Mesenchymal stem cell (in vitro differentiated cells and primary cell): Measurements from ENCODE around the gene PIP4K2A.
A peak's percentile ranks its signal among the peaks of the same experiment; 100 is the strongest.

ENCODE experiments used
- DNase-seq: peaks from one replicate; pipeline ENCODE4 v3.0.0-alpha.2; 2013
- H2AFZ ChIP-seq: one replicate; pipeline ENCODE4 v1.6.1; 2013; ENCODE audit warnings: low read depth, mild to moderate bottlenecking, control low read depth, inconsistent platforms, low read length, moderate library complexity
- H2AK5ac ChIP-seq: 2 replicates; pipeline ENCODE4 v1.6.1; 2013; ENCODE audit warnings: low read length, moderate library complexity, mild to moderate bottlenecking, inconsistent platforms; ENCODE audit not compliant: severe bottlenecking
- H2BK120ac ChIP-seq: one replicate; pipeline ENCODE4 v1.6.1; 2013; ENCODE audit warnings: low read depth, mild to moderate bottlenecking, inconsistent platforms, low read length, moderate library complexity
- H2BK12ac ChIP-seq, 2 experiments: one replicate each; pipeline ENCODE4 v1.6.1; 2013; ENCODE audit warnings: inconsistent platforms in 2 of 2, low read length in 2 of 2, mild to moderate bottlenecking in 2 of 2, moderate library complexity in 2 of 2, control low read depth in 1 of 2
- H2BK15ac ChIP-seq: one replicate; pipeline ENCODE4 v1.6.1; 2013; ENCODE audit warnings: mild to moderate bottlenecking, low read depth, inconsistent platforms; ENCODE audit not compliant: poor library complexity, severe bottlenecking
- H2BK5ac ChIP-seq: 2 replicates; pipeline ENCODE4 v1.6.1; 2013; ENCODE audit warnings: low read depth, mild to moderate bottlenecking, low read length, control low read depth, inconsistent platforms; ENCODE audit not compliant: poor library complexity, severe bottlenecking
- H3K14ac ChIP-seq, 2 experiments: one replicate each; pipeline ENCODE4 v1.6.1; 2013; ENCODE audit warnings: inconsistent platforms in 2 of 2, low read length in 2 of 2, control low read depth in 1 of 2, mild to moderate bottlenecking in 1 of 2, moderate library complexity in 1 of 2
- H3K18ac ChIP-seq, 2 experiments: one replicate each; pipeline ENCODE4 v1.6.1; 2013; ENCODE audit warnings: inconsistent platforms in 2 of 2, low read length in 2 of 2, control low read depth in 1 of 2, low read depth in 1 of 2, mild to moderate bottlenecking in 1 of 2
- H3K23ac ChIP-seq, 2 experiments: one replicate each; pipeline ENCODE4 v1.6.1; 2013; ENCODE audit warnings: inconsistent platforms in 2 of 2, low read length in 2 of 2, mild to moderate bottlenecking in 2 of 2, moderate library complexity in 2 of 2, control low read depth in 1 of 2
- H3K27ac ChIP-seq: 2 replicates; pipeline ENCODE4 v1.5.1; 2013; ENCODE audit warnings: mild to moderate bottlenecking, moderate library complexity, low read length, control low read depth, inconsistent platforms; ENCODE audit not compliant: poor library complexity, severe bottlenecking
- H3K27me3 ChIP-seq, 2 experiments: 2 replicates each; pipeline versions ENCODE4 v1.6.1 to v1.7.0; 2013; ENCODE audit warnings: low read length in 2 of 2, mild to moderate bottlenecking in 2 of 2, moderate library complexity in 2 of 2, control low read depth in 1 of 2, inconsistent platforms in 1 of 2; ENCODE audit not compliant: control insufficient read depth in 1 of 2, insufficient read depth in 1 of 2
- H3K36me3 ChIP-seq, 2 experiments: 2 replicates each; pipeline versions ENCODE4 v1.6.1 to v1.7.0; 2013; ENCODE audit warnings: low read length in 2 of 2, control low read depth in 1 of 2, inconsistent platforms in 1 of 2, low read depth in 1 of 2, mild to moderate bottlenecking in 1 of 2; ENCODE audit not compliant: insufficient read depth in 2 of 2, control insufficient read depth in 1 of 2
- H3K4ac ChIP-seq, 2 experiments: one replicate each; pipeline ENCODE4 v1.6.1; 2013; ENCODE audit warnings: inconsistent platforms in 2 of 2, low read length in 2 of 2, mild to moderate bottlenecking in 2 of 2, moderate library complexity in 2 of 2, control low read depth in 1 of 2, low read depth in 1 of 2
- H3K4me1 ChIP-seq: 2 replicates; pipeline ENCODE4 v1.6.1; 2013; ENCODE audit warnings: low read depth, low read length, control low read depth; ENCODE audit not compliant: control insufficient read depth, insufficient read depth
- H3K4me2 ChIP-seq: 2 replicates; pipeline ENCODE4 v1.6.1; 2013; ENCODE audit warnings: low read length, mild to moderate bottlenecking, inconsistent platforms; ENCODE audit not compliant: poor library complexity, severe bottlenecking
- H3K4me3 ChIP-seq, 2 experiments: 2 replicates each; pipeline versions ENCODE4 v1.5.1 to v1.7.0; 2013; ENCODE audit warnings: low read length in 2 of 2, mild to moderate bottlenecking in 2 of 2, control low read depth in 1 of 2, low read depth in 1 of 2; ENCODE audit not compliant: insufficient read depth in 1 of 2
- H3K79me1 ChIP-seq: replicated peaks from 2 replicates; pipeline ENCODE4 v1.6.1; 2013; ENCODE audit warnings: mild to moderate bottlenecking, control low read depth, low read length, inconsistent platforms; ENCODE audit not compliant: poor library complexity, severe bottlenecking
- H3K9ac ChIP-seq: 2 replicates; pipeline ENCODE4 v1.7.0; 2013; ENCODE audit warnings: mild to moderate bottlenecking, low read length, moderate library complexity
- H3K9me3 ChIP-seq: 2 replicates; pipeline ENCODE4 v1.7.0; 2013; ENCODE audit warnings: mild to moderate bottlenecking, low read length; ENCODE audit not compliant: control insufficient read depth
- H4K8ac ChIP-seq: one replicate; pipeline ENCODE4 v1.6.1; 2013; ENCODE audit warnings: inconsistent platforms, mild to moderate bottlenecking, low read length, moderate library complexity
- H4K91ac ChIP-seq: one replicate; pipeline ENCODE4 v1.6.1; 2013; ENCODE audit warnings: mild to moderate bottlenecking, low read length, inconsistent platforms
- WGBS: methylation state at CpG from one replicate; pipeline ENCODE4 v1.1.7; 2013; ENCODE audit warnings: mixed read lengths; 5-methylcytosine and 5-hydroxymethylcytosine counted together

Gene PIP4K2A

DNA sequence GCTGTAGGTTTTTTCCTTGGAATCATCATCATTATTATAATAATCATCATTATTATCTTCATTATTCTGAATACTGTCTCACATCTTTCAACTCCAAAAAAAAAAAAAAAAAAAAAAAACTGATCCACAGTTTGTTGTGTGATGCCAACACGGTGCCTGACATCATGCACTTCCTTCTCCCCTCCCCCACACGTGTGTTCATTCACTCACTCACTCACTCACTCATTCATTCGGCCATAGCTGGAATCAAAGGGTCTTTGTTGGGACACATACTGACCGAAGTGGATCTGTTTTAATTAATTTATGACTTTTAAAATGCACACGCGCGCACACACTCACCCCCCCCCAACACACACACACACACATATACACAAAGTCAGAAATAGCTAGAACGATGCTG is 177.8 kb downstream of the PIP4K2A start:
- H3K9ac ChIP-seq: no peak overlapping the region
- no peak overlapping the region for H3K4me3 ChIP-seq
- no peak overlapping the region for H2AFZ ChIP-seq
- no peak overlapping the region for H3K14ac ChIP-seq
- no peak overlapping the region for H2BK5ac ChIP-seq
- H3K4me2 ChIP-seq: no peak overlapping the region
- no peak overlapping the region for H3K27ac ChIP-seq
- no peaks in the 10 kb centered on the region for H3K4me1 ChIP-seq
- H4K91ac ChIP-seq: no peak overlapping the region
- no peak overlapping the region for H4K8ac ChIP-seq
- no peak overlapping the region for H2BK12ac ChIP-seq
- no peak overlapping the region for H2BK15ac ChIP-seq
- H2AK5ac ChIP-seq: no peak overlapping the region
- H3K9me3 ChIP-seq: no peaks in the 10 kb centered on the region
- H3K4ac ChIP-seq: no peak overlapping the region
- H3K79me1 ChIP-seq: peaks cover 8% of the 10 kb centered on the region
- WGBS: 100% methylated on average over 6 of the region's 8 CpGs
- H3K18ac ChIP-seq: no peak overlapping the region
- H3K23ac ChIP-seq: no peak overlapping the region
- H3K27me3 ChIP-seq: no peaks in the 10 kb centered on the region
- DNase-seq: no peak
- peaks cover 36 to 74% of the 10 kb centered on the region in 2 experiments for H3K36me3 ChIP-seq
- no peak overlapping the region for H2BK120ac ChIP-seq

DNA sequence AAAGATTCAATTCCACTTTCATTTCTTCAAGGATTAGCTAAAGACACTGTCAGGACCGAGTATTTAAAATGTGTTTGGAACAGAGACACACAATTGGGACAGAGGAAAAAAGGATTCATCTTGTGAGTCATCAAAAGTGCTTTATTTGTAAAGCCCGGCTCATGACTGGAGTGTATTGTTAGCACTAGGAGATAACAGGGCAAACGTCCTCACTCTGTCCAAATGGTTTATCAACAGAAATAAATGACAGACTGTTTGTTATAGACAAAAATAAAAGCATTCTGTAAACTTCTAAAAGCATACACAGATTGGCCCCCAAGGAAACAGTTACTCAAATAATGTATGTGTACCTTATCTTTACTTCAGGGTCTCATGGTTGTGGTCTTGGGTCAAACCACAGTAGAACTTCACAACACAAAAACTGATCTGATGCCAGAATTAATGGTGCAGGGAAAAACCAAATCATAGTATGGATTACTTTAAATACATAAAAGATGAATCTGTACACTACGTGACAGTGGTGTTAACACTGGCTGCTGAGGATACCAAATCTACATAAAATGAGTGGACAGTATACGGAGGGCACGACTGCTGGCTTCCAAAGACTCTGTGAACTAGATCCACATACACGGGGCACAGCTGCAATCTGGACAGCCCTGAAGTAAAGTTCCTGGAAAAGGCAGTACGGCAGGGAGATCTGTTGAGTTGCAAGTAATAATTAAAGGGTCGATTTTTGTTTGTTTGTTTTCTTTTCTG is 179.4 kb downstream of the PIP4K2A start:
- no peak overlapping the region for H4K8ac ChIP-seq
- no peak overlapping the region for H2BK5ac ChIP-seq
- no peak overlapping the region for H3K4me3 ChIP-seq
- H3K4me1 ChIP-seq: no peaks in the 10 kb centered on the region
- H2BK15ac ChIP-seq: no peak overlapping the region
- no peak overlapping the region for H2BK120ac ChIP-seq
- H2BK12ac ChIP-seq: no peak overlapping the region
- no peak overlapping the region for H3K9ac ChIP-seq
- peaks cover 7% of the 10 kb centered on the region for H3K79me1 ChIP-seq
- peak; percentile 65 for DNase-seq
- H3K36me3 ChIP-seq: peaks cover 30 to 59% of the 10 kb centered on the region in 2 experiments
- no peak overlapping the region for H3K18ac ChIP-seq
- 53% methylated on average over 6 of the region's 9 CpGs for WGBS
- H4K91ac ChIP-seq: no peak overlapping the region
- peaks cover 6% of the 10 kb centered on the region for H3K9me3 ChIP-seq
- no peak overlapping the region for H3K4me2 ChIP-seq
- no peak overlapping the region for H3K27ac ChIP-seq
- H3K23ac ChIP-seq: no peak overlapping the region
- H3K4ac ChIP-seq: no peak overlapping the region
- H3K27me3 ChIP-seq: no peaks in the 10 kb centered on the region
- H2AK5ac ChIP-seq: no peak overlapping the region
- H3K14ac ChIP-seq: no peak overlapping the region
- no peak overlapping the region for H2AFZ ChIP-seq

GRCh38 chr10:22531441-22531840 is 182.9 kb downstream of the PIP4K2A start:
- Histone ChIP-seq H3K4me2 (no peak overlapping the region), H3K9ac (no peak overlapping the region), H3K79me1 (no peaks in the 10 kb centered on the region), H2BK5ac (no peak overlapping the region), H2BK12ac (no peak overlapping the region), H2AFZ (no peak overlapping the region), H3K27ac (no peak overlapping the region), H3K23ac (no peak overlapping the region), H3K4me3 (no peak overlapping the region), H3K36me3 (peaks cover 3 to 23% of the 10 kb centered on the region in 2 experiments), H2BK15ac (no peak overlapping the region), H4K91ac (no peak overlapping the region), H3K14ac (no peak overlapping the region), H2BK120ac (no peak overlapping the region), H3K4me1 (no peaks in the 10 kb centered on the region), H3K18ac (no peak overlapping the region), H3K27me3 (no peaks in the 10 kb centered on the region), H3K4ac (no peak overlapping the region), H4K8ac (no peak overlapping the region), H3K9me3 (peaks cover 23% of the 10 kb centered on the region), H2AK5ac (no peak overlapping the region)
- no peak for DNase-seq
- WGBS: 93% methylated on average over 1 of the region's 2 CpGs

- H2AFZ ChIP-seq: no peak overlapping the region
- no peaks in the 10 kb centered on the region for H3K79me1 ChIP-seq
- no peak overlapping the region for H3K27ac ChIP-seq
- H3K36me3 ChIP-seq: peaks cover 0 to 19% of the 10 kb centered on the region in 2 experiments
- no peak overlapping the region for H4K8ac ChIP-seq
- H3K23ac ChIP-seq: no peak overlapping the region
- no peak overlapping the region for H4K91ac ChIP-seq
- 98% methylated on average over 2 of the region's 3 CpGs for WGBS
- no peak overlapping the region for H3K18ac ChIP-seq
- H2AK5ac ChIP-seq: no peak overlapping the region
- no peak overlapping the region for H3K14ac ChIP-seq
- peaks cover 27% of the 10 kb centered on the region for H3K9me3 ChIP-seq
- H2BK15ac ChIP-seq: no peak overlapping the region
- H2BK120ac ChIP-seq: no peak overlapping the region
- H3K4me1 ChIP-seq: no peaks in the 10 kb centered on the region
- no peak for DNase-seq
- no peaks in the 10 kb centered on the region for H3K27me3 ChIP-seq
- no peak overlapping the region for H2BK5ac ChIP-seq
- no peak overlapping the region for H2BK12ac ChIP-seq
- no peak overlapping the region for H3K4ac ChIP-seq
- H3K4me2 ChIP-seq: no peak overlapping the region
- no peak overlapping the region for H3K9ac ChIP-seq
- H3K4me3 ChIP-seq: no peak overlapping the region
Observed at GRCh38 chr10:22531008-22531407, 183.4 kb downstream of the PIP4K2A start.
